NCI-H1092 (cell line): ENCODE measurements around the gene PGC.

Experiments
- DNase-seq: peaks from one replicate; lab custom pipeline; 2025; lab: John Stamatoyannopoulos, UW

PGC gene

GRCh38 chr6:41730531-41731436 lies 16.4 kb downstream of the PGC start:
- no peak for DNase-seq

- no peak for DNase-seq
Measured at GRCh38 chr6:41729624-41730023, 17.6 kb downstream of the PGC start.

- no peak for DNase-seq
Measured at GRCh38 chr6:41728954-41729353, 18.2 kb downstream of the PGC start.

- peak; percentile 81 for DNase-seq
Measured at GRCh38 chr6:41728073-41728936, 18.9 kb downstream of the PGC start.

GRCh38 chr6:41727705-41728072 lies 19.5 kb downstream of the PGC start:
- DNase-seq, result no peak

- DNase-seq, result no peak
Measured at GRCh38 chr6:41726876-41727275, 20.3 kb downstream of the PGC start.

- no peak for DNase-seq
Measured at GRCh38 chr6:41724586-41725501, 22.4 kb downstream of the PGC start.

- DNase-seq, result no peak
Measured at GRCh38 chr6:41724228-41724580, 23.0 kb downstream of the PGC start.

GRCh38 chr6:41723530-41724227 lies 23.5 kb downstream of the PGC start:
- no peak for DNase-seq

GRCh38 chr6:41722969-41723529 lies 24.1 kb downstream of the PGC start:
- DNase-seq, result no peak

GRCh38 chr6:41721414-41721813 lies 25.8 kb downstream of the PGC start:
- DNase-seq, result no peak

- no peak for DNase-seq
Measured at GRCh38 chr6:41720783-41721182, 26.4 kb downstream of the PGC start.

- DNase-seq, result no peak
Measured at GRCh38 chr6:41720262-41720620, 27.0 kb downstream of the PGC start.

- no peak for DNase-seq
Measured at GRCh38 chr6:41719436-41720261, 27.5 kb downstream of the PGC start.

- DNase-seq, result no peak
Measured at GRCh38 chr6:41718828-41719227, 28.4 kb downstream of the PGC start.

GRCh38 chr6:41717392-41717736 lies 29.8 kb downstream of the PGC start:
- no peak for DNase-seq

- no peak for DNase-seq
Measured at GRCh38 chr6:41716516-41717391, 30.4 kb downstream of the PGC start.

GRCh38 chr6:41715795-41716515 lies 31.2 kb downstream of the PGC start:
- no peak for DNase-seq
